NCI-H2107 treated with DMSO at 0.1 percent for 48 hours (cell line): ENCODE results near the gene SCAP.
"Not testable (repeated sequence)": the region's sequence is repeated elsewhere in the genome, so short reads cannot be mapped to it uniquely, and the experiment has no call there.

Source experiments
- DNase-seq: peaks from one replicate; lab custom pipeline; 2025; ENCODE audit not compliant: unreplicated experiment; lab: John Stamatoyannopoulos, UW

The SCAP gene

GRCh38 chr3:47475570-47476329 is at the start of gene SCAP:
Gene SCAP, minus strand, starts transcription at chr3:47475941. Its CDS starts 32,948 bp downstream, at chr3:47442993.
- DNase-seq = peak; percentile 49

- DNase-seq = no peak
Measured at GRCh38 chr3:47523310-47524073, 47.8 kb upstream of the SCAP start.

GRCh38 chr3:47522082-47522987 is 46.6 kb upstream of the SCAP start:
- DNase-seq = peak; percentile 88

GRCh38 chr3:47520756-47521155 is 45.0 kb upstream of the SCAP start:
- no peak for DNase-seq

GRCh38 chr3:47517937-47518336 is 42.2 kb upstream of the SCAP start:
- DNase-seq = no peak

- no peak for DNase-seq
Measured at GRCh38 chr3:47515864-47516319, 40.2 kb upstream of the SCAP start.

- no peak for DNase-seq
Measured at GRCh38 chr3:47515100-47515499, 39.4 kb upstream of the SCAP start.

- DNase-seq = peak; percentile 78
Measured at GRCh38 chr3:47513125-47513929, 37.6 kb upstream of the SCAP start, which contains the start of gene ELP6. Gene ELP6, minus strand, starts transcription at chr3:47513712. Its CDS starts 122 bp downstream, at chr3:47513590.

- DNase-seq = no peak
Measured at GRCh38 chr3:47512416-47513124, 36.8 kb upstream of the SCAP start.

GRCh38 chr3:47505267-47505666 is 29.5 kb upstream of the SCAP start:
- DNase-seq = not testable (repeated sequence)

- no peak for DNase-seq
Measured at GRCh38 chr3:47504113-47504512, 28.4 kb upstream of the SCAP start.

GRCh38 chr3:47503033-47503432 is 27.3 kb upstream of the SCAP start:
- no peak for DNase-seq

- no peak for DNase-seq
Measured at GRCh38 chr3:47496892-47497291, 21.2 kb upstream of the SCAP start.

- no peak for DNase-seq
Measured at GRCh38 chr3:47495886-47496285, 20.1 kb upstream of the SCAP start.

GRCh38 chr3:47495111-47495510 is 19.4 kb upstream of the SCAP start:
- no peak for DNase-seq

GRCh38 chr3:47491777-47492176 is 16.0 kb upstream of the SCAP start:
- DNase-seq = no peak

- DNase-seq = no peak
Measured at GRCh38 chr3:47491186-47491585, 15.4 kb upstream of the SCAP start.

- no peak for DNase-seq
Measured at GRCh38 chr3:47487265-47487664, 11.5 kb upstream of the SCAP start.

- DNase-seq = no peak
Measured at GRCh38 chr3:47485812-47486211, 10.1 kb upstream of the SCAP start.

- DNase-seq = peak; percentile 66
Measured at GRCh38 chr3:47482366-47482765, 6.6 kb upstream of the SCAP start.
